NOMO-1 (cell line): ENCODE measurements around the gene SLC12A8.

Experiments used
- DNase-seq, 2 experiments: peaks; one replicate each; lab custom pipeline; 2025; ENCODE audit not compliant: unreplicated experiment in 2 of 2; lab: John Stamatoyannopoulos, UW

SLC12A8 gene

GRCh38 chr3:125120379-125121122, 92.0 kb downstream of the SLC12A8 start:
- DNase-seq = no peak

- DNase-seq = peak; percentile 37 to 50
These were observed 92.7 kb downstream of the SLC12A8 start for GRCh38 chr3:125119752-125120378.

DNA sequence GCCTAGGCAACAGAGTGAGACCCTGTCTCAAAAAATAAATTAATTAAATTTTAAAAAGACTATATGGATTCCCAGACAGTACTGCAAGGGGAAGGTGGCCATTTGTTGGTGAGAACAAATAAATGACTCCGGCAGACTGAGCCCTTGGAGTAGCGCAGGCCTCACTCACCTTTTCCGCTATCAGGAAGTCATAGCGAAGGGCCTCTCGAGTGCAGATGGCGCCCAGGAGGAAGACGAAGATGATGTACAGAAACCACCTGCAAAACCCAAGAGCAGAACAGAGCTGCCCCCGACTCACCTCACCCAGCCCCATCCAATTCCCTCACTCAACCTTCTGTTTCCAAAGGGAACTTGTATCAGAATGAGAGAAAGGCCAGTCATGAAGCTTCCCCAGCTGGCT, 93.9 kb downstream of the SLC12A8 start:
- DNase-seq = no peak

GRCh38 chr3:125117631-125118191, 94.8 kb downstream of the SLC12A8 start:
- no peak for DNase-seq

- DNase-seq = no peak
These were observed 96.1 kb downstream of the SLC12A8 start for GRCh38 chr3:125116311-125117080.

DNA sequence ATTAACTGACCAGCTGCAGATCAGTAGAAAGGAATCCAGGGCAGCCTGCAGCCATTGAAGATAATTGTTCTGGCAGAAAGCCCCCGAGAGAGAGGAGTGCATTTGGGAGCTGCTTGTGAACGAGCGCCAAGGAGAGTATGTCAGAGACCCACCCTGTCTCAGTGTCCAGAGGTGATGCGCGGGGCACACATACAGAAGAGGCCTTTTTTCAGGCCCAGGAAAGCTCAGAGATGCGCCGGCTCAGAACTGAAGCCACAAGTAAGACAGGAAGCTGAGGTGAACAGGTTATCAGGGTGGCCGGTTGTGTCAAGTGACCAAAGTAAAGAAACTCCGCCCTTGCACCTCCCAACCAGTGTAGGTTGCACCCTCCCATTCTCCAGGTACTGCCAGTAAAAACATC, 96.9 kb downstream of the SLC12A8 start:
- no peak for DNase-seq

- no peak for DNase-seq
These were observed 99.6 kb downstream of the SLC12A8 start for GRCh38 chr3:125112981-125113380.

- DNase-seq = no peak
These were observed 101.6 kb downstream of the SLC12A8 start for GRCh38 chr3:125110876-125111480.

DNA sequence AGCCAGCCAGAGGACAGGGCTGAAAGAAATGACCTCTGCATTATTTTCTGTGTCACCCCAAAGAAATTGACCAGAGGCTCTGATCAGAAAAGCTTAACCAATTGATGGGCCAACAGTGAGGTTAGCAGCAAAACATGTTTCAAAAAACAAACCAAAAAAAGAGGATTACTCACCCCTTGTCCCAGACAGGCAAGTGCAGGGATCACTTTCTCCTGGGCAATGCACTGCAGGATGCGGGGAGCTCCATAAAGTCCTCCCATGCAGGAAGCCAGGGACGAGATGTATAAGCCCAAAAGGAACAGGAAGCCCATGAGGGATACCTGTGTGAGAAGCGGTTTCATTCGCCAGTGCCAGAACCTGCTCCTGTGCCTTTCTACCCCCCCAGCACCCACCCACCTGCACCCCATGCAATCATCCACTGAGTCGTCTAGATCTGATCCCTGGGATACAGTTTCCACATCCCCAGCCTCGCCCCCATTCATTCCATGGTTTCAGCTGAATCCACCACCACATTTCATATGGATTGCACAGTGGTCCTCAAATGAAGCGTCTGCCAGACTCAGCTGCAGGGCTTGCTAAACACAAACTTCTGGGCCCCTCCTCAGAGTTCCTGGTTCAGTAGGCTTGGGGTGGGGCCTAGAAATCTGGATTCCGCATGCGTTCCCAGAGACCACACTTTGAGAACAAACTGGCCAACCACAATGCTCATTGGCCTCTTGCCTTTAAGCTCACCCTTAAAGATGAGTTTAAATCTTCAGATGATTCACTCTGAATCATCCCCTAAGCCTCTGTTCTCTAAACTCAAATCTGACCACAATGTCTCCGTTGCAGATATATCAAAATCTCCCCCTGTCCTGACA, 102.3 kb downstream of the SLC12A8 start:
- DNase-seq = peak; percentile 82 to 94

DNA sequence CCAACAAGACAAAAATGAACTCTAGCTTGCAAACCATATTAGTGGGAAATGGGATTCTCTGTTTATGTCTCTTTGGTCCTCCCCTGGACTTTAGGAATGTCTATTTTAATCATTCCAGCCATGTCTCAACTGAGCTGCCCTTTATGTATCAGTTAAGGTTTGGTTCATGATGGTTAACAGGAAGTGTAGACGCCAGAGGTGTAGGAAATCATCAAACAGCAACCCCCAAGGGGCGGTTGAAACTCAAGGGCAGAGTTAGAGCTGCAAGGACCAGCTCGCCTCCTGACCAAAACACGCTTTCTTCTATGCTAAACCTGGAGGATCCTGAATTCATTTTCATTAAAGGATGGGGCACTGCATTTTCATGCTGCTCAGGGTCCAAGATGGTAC, 103.0 kb downstream of the SLC12A8 start:
- DNase-seq = no peak

GRCh38 chr3:125108833-125109535, 103.6 kb downstream of the SLC12A8 start:
- DNase-seq = no peak

DNA sequence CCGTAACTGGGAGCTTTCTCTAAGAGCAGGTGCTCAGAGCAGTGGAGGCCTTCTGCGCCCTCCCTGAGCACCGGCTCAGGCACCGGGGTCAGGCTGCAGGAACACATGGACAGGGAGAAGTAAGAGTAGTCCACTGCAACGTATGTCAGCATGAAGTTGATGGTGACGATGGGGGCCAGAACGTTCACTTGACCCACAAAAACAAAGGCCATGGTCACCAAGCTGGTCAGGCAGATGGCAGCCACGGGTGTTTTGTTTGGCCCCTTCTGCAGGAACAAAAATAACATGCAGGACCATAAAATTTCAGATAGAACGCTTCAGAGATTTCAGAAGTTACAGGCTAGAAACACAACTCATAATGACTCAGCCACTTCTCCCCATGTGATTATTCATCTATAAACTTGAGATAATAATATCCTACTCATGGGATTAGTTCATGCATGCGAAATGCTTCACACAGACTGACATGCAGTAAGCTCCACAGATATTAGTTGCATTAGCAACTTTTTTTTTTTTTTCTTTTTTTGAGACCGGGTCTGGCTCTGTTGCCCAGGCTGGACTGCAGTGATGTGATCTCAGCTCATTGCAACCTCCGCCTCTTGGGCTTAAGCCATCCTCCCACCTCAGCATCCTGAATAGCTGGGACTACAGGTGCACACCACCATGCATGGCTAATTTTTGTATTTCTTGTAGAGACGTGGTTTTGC, 104.5 kb downstream of the SLC12A8 start:
- DNase-seq = peak in 1 of 2 experiments; percentile 27

DNA sequence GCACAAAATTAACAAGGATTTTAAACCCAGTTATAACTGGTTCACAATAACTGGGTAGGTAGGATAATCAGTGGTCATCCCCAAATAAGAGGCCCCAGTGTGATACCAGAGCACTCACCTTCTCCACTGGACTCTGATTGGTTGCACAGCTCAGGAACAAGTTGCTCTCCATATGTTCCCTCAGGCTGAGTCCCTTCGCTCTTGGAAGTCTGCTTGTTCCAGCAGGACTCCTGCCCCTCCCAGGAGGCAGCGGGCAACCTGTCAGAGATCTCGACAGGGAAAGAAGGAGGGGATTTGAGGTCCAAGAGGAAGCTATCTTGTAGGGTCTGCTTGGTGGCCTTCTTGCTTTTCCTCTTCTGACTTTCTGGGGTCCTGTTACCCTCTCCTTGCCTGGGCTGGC, 105.2 kb downstream of the SLC12A8 start:
- DNase-seq = no peak

- DNase-seq = no peak
These were observed 107.4 kb downstream of the SLC12A8 start for GRCh38 chr3:125105116-125105515.

- no peak for DNase-seq
These were observed 107.9 kb downstream of the SLC12A8 start for GRCh38 chr3:125104639-125105038.

DNA sequence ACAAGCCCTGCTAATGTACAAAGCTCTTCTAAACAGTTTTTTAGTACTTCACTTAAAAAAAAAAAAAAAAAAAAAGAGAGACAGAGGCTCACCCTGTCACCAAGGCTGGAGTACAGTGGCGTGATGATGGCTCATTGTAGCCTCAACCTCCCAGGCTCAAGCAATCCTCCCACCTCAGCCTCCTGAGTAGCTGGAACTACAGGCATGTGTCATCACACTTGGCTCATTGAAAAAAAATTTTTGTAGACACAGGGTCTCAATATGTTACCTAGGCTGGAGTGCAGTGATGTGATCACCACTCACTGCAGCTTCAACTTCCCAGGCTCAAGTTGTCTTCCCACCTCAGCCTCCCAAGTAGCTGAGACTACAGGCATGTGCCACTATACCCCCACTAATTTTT, 109.1 kb downstream of the SLC12A8 start:
- DNase-seq = no peak

DNA sequence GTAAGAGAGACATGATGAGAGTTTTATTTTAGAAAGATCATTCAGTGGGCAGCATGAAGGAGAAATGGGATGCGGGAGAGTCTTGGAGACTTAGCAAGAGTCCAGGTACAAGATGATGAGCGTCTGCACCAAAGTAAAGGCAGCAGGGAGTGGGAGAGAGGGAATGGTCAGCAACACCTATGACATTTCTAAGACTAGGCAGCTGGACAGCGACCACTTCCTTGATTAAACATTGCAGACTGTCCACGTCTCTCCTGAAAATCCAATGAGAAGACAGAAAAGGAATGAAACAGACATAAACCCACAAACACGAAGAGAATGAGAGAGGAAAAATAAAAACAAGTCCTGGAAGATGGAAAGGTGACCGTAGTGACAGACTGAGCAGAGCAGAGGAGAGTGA, 110.1 kb downstream of the SLC12A8 start:
- no peak for DNase-seq

DNA sequence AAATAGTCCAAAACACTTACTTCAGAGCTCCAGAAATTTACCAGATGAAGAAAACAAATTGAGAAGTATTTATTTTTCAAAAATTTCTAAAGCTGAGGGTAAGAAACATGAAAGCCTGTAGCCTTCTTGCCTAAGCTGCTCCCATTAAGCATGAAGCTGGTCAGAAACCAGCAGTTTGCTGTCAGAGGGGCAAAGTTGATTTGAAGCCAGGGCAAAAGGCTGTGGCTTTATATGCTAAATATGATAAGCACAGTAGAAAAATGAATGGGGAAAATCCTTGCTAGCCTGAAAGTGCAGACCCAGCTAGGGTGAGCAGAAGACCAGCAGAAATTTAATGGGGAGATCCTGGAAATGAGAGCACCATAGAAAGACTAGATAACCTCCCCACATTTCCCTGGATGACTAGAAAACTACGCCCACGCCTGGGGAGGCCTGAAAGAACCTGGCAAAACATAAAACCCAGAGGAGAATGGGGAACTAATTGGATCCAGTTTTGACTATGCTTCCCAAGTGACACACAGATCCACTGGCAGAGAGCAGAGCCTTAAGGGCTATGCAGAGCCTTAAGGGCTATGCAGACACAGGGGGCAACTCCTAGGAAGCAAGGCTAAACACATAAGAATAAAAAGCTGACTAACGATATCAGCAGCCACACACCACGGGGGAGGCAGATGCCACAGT, 113.8 kb downstream of the SLC12A8 start:
- no peak for DNase-seq
